Neural progenitor cell (in vitro differentiated cells): ENCODE measurements around the gene ANKRD50. TPM values are rescaled to one million over a fixed set of nuclear protein-coding genes. Genes with fewer than 3 reads are reported as not detected.

Experiments used
- DNase-seq: peaks from one replicate; pipeline ENCODE4 v3.0.0-alpha.2; 2016; ENCODE audit warnings: low spot score
- H2AFZ ChIP-seq: fragments of 200-600 bp; sonication (generic); replicated peaks from 2 replicates; pipeline ENCODE4 v1.6.1; 2016; ENCODE audit warnings: antibody characterized with exemption
- H3F3A ChIP-seq: fragments of 200-600 bp; sonication (generic); 2 replicates; pipeline ENCODE4 v1.6.1; 2016; ENCODE audit warnings: antibody characterized with exemption, low read depth
- H3K27ac ChIP-seq: fragments of 200-600 bp; sonication (generic); 2 replicates; pipeline ENCODE4 v1.5.1; 2016; ENCODE audit warnings: mild to moderate bottlenecking
- H3K27me3 ChIP-seq: fragments of 200-600 bp; sonication (generic); 2 replicates; pipeline ENCODE4 v1.6.1; 2016; ENCODE audit warnings: mild to moderate bottlenecking, moderate library complexity
- H3K36me3 ChIP-seq: fragments of 200-600 bp; sonication (generic); 2 replicates; pipeline ENCODE4 v1.5.1; 2016
- H3K4me1 ChIP-seq: fragments of 200-600 bp; sonication (generic); 2 replicates; pipeline ENCODE4 v1.6.1; 2016; ENCODE audit warnings: mixed run types
- H3K4me2 ChIP-seq: fragments of 200-600 bp; sonication (generic); 2 replicates; pipeline ENCODE4 v1.6.1; 2016
- H3K4me3 ChIP-seq: fragments of 200-600 bp; sonication (generic); 2 replicates; pipeline ENCODE4 v1.5.1; 2016
- H3K79me2 ChIP-seq: fragments of 200-600 bp; sonication (generic); 2 replicates; pipeline ENCODE4 v1.6.1; 2016; ENCODE audit warnings: low read depth
- H3K9ac ChIP-seq: fragments of 200-600 bp; sonication (generic); 2 replicates; pipeline ENCODE4 v1.6.1; 2016
- H3K9me3 ChIP-seq: fragments of 200-600 bp; sonication (generic); 2 replicates; pipeline ENCODE4 v1.5.1; 2016; ENCODE audit warnings: low read depth
- H4K20me1 ChIP-seq: fragments of 200-600 bp; sonication (generic); 2 replicates; pipeline ENCODE4 v1.6.1; 2016; ENCODE audit warnings: low read depth
- H3K27ac Mint-ChIP-seq: 3 replicates; pipeline ENCODE4 v1.8.0; 2021; ENCODE audit warnings: mixed read lengths
- H3K27me3 Mint-ChIP-seq: 2 replicates; pipeline ENCODE4 v1.8.0; 2022; ENCODE audit warnings: low read depth, mild to moderate bottlenecking, inconsistent platforms, moderate library complexity, mixed read lengths; ENCODE audit not compliant: insufficient read depth
- H3K36me3 Mint-ChIP-seq: 3 replicates; pipeline ENCODE4 v1.8.0; 2021; ENCODE audit warnings: mixed read lengths
- H3K4me1 Mint-ChIP-seq: 3 replicates; pipeline ENCODE4 v1.8.0; 2021; ENCODE audit warnings: mixed read lengths
- H3K4me3 Mint-ChIP-seq: 3 replicates; pipeline ENCODE4 v1.8.0; 2021; ENCODE audit warnings: mild to moderate bottlenecking, moderate library complexity, mixed read lengths
- H3K9me3 Mint-ChIP-seq: 3 replicates; pipeline ENCODE4 v1.8.0; 2020; ENCODE audit warnings: mixed read lengths
- CTCF ChIP-seq: fragments of 200-600 bp; sonication (generic); IDR thresholded peaks from 2 replicates; pipeline ENCODE4 v1.5.1; 2017; ENCODE audit warnings: antibody characterized with exemption, mild to moderate bottlenecking
- EZH2 ChIP-seq: fragments of 200-600 bp; sonication (generic); IDR thresholded peaks from 2 replicates; pipeline ENCODE4 v1.6.1; 2017; ENCODE audit warnings: antibody characterized with exemption, mild to moderate bottlenecking, moderate library complexity
- EZH2phosphoT487 ChIP-seq: fragments of 200-600 bp; sonication (generic); IDR thresholded peaks from 2 replicates; pipeline ENCODE4 v1.6.1; 2017; ENCODE audit warnings: antibody characterized with exemption
- total RNA-seq: library from RNA; depleted of rRNA; stranded (reverse); fragments of >200 nt; gene quantifications from 2 replicates; pipeline ENCODE4 v1.2.3, GENCODE V29; 2015; ENCODE audit warnings: low replicate concordance

ANKRD50 gene
- total RNA-seq, 1 donor from 2014 or later = 47.5 TPM

DNA sequence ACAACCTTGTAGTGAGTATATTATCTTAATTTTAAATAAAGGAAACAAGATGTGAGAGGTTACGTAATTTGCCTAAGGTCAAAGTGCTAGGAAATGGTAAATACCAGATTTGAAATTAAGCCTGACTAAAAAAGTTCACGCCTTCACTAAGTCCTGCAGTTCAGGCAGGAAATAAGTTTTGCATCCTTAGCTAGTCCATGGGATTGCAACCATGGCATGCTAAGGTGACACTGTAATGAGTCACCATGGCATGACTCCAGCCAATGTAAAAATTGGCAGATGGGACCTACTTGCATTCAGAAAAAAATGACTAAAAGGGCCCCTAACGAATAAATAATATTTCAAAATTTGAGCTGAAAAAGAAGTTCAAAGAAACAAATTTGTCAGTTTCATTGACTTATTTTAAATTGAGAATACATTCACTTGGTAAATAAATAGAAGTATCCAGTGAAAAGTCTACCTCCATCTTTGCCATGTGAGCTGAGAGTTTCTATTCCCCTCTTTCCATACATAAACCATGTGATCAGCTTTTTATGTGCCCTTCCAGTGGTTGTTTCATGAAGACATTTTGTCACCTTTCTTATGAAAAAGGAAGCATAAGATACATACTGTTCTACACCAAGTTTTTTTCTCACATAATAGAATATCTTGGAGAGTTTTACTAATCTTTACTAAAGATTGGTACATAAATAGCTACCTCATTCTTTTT, 72.4 kb downstream of the ANKRD50 start:
- Histone ChIP-seq H3K27me3 (no peaks in the 10 kb centered on the region), H3K27ac (no peak overlapping the region), H3K4me3 (no peak overlapping the region), H2AFZ (no peak overlapping the region), H3K79me2 (no peaks in the 10 kb centered on the region), H3K9ac (no peak overlapping the region), H3K9me3 (no peaks in the 10 kb centered on the region), H4K20me1 (no peaks in the 10 kb centered on the region), H3K4me2 (no peak overlapping the region), H3F3A (peaks cover 56% of the 10 kb centered on the region), H3K36me3 (peaks cover 14% of the 10 kb centered on the region), H3K4me1 (peaks cover 45% of the 10 kb centered on the region)
- Mint-ChIP-seq H3K27me3 (peaks cover 12% of the 10 kb centered on the region), H3K4me1 (peaks cover 44% of the 10 kb centered on the region), H3K4me3 (no peak overlapping the region), H3K9me3 (peaks cover 13% of the 10 kb centered on the region), H3K36me3 (peaks cover 15% of the 10 kb centered on the region), H3K27ac (no peak overlapping the region)
- no peak for DNase-seq
- no peak for TF ChIP-seq EZH2
- no peak for TF ChIP-seq EZH2phosphoT487
- TF ChIP-seq CTCF = no peak

DNA sequence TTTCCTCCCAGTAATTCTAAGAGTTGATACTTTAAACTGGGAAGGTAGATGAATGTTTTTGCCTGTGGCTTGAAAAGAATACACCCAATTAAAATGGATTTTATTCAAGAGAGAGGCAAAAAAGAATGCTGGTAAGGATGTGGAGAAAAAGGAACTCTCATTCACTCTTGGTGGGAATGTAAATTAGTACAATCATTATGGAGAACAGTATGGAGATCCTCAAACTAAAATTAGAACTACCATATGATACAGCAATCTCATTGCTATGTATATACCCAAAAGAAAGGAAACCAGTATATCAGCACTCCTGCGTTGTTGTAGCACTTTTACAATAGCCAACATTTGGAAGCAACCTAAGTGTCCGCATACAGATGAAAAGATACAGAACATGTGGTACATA, 75.2 kb downstream of the ANKRD50 start:
- no peak for DNase-seq
- Mint-ChIP-seq H3K9me3 (peaks cover 19% of the 10 kb centered on the region), H3K4me3 (no peak overlapping the region), H3K4me1 (peaks cover 27% of the 10 kb centered on the region), H3K27ac (no peak overlapping the region), H3K27me3 (peaks cover 14% of the 10 kb centered on the region), H3K36me3 (peaks cover 15% of the 10 kb centered on the region)
- Histone ChIP-seq H3K4me3 (no peak overlapping the region), H3K36me3 (peaks cover 14% of the 10 kb centered on the region), H4K20me1 (no peaks in the 10 kb centered on the region), H3K79me2 (no peaks in the 10 kb centered on the region), H3K27me3 (no peaks in the 10 kb centered on the region), H2AFZ (no peak overlapping the region), H3K27ac (peak overlapping the region; percentile 88), H3K9ac (no peak overlapping the region), H3F3A (peaks cover 56% of the 10 kb centered on the region), H3K9me3 (no peaks in the 10 kb centered on the region), H3K4me2 (peak overlapping the region; percentile 54), H3K4me1 (peaks cover 40% of the 10 kb centered on the region)
- no peak for TF ChIP-seq EZH2phosphoT487
- no peak for TF ChIP-seq CTCF

- Histone ChIP-seq H3K4me1 (peaks cover 40% of the 10 kb centered on the region), H2AFZ (no peak overlapping the region), H3K27ac (peak overlapping the region; percentile 90), H3K79me2 (no peaks in the 10 kb centered on the region), H3K36me3 (peaks cover 14% of the 10 kb centered on the region), H3K9ac (no peak overlapping the region), H3K27me3 (no peaks in the 10 kb centered on the region), H4K20me1 (no peaks in the 10 kb centered on the region), H3F3A (peaks cover 56% of the 10 kb centered on the region), H3K4me3 (no peak overlapping the region), H3K4me2 (peak overlapping the region; percentile 61), H3K9me3 (no peaks in the 10 kb centered on the region)
- Mint-ChIP-seq H3K36me3 (peaks cover 13% of the 10 kb centered on the region), H3K4me1 (peaks cover 27% of the 10 kb centered on the region), H3K27ac (peak overlapping the region; percentile 16), H3K4me3 (no peak overlapping the region), H3K9me3 (peaks cover 23% of the 10 kb centered on the region), H3K27me3 (peaks cover 12% of the 10 kb centered on the region)
- TF ChIP-seq CTCF = no peak
- TF ChIP-seq EZH2phosphoT487 = peak; percentile 87
- peak; percentile 91 for DNase-seq
Observed at GRCh38 chr4:124636788-124637187, 75.7 kb downstream of the ANKRD50 start.
